OCI-LY1 (cell line): ENCODE results near the gene MYO5B.

Experiments
- EZH2 ChIP-seq: fragments of 200-600 bp; sonication (generic), shearing (Covaris generic); IDR thresholded peaks from 2 replicates; pipeline ENCODE4 v1.8.0; 2017; ENCODE audit warnings: borderline replicate concordance, mixed run types, mild to moderate bottlenecking, antibody characterized with exemption, low read length, moderate library complexity, mixed read lengths
- TF ChIP-seq, protein P1 (sequence below): fragments of 200-600 bp; sonication (generic), shearing (Covaris generic); IDR thresholded peaks from 2 replicates; pipeline ENCODE4 v1.5.1; 2017; ENCODE audit warnings: mild to moderate bottlenecking, antibody characterized with exemption, low read length, moderate library complexity, mixed read lengths

DNA sequence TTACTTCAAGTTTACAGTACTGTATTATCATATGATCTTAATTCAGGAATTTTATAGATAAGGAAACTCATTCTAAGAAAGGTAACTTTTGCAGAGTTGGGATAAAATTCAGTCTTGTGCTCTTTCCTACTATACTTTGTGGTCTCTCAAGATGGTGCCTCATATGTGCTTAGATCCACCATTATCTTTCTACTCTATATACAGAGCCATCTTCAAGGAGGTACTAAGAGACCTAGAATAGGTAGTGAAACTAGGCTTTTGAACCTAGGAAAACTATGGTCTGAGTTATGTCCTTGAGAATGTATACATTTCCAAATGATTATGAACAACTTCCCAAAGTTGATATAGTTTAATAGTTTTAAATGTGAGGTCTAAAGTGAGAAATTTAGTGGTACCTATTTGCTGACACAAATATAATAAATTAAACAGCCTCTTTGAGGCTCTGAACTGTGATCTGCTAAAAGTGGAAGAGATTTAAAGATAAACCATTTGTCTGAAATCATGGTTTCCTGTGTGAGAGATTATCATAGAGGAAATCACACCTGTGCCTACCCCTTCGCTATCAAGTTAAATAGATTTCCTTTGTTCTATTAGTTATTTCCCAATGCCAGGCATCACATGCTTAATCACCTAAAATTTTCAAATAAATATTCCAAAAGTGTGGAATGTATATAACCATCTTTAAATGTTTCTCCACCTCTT, 408.8 kb downstream of the MYO5B start:
- TF ChIP-seq, protein P1, sequence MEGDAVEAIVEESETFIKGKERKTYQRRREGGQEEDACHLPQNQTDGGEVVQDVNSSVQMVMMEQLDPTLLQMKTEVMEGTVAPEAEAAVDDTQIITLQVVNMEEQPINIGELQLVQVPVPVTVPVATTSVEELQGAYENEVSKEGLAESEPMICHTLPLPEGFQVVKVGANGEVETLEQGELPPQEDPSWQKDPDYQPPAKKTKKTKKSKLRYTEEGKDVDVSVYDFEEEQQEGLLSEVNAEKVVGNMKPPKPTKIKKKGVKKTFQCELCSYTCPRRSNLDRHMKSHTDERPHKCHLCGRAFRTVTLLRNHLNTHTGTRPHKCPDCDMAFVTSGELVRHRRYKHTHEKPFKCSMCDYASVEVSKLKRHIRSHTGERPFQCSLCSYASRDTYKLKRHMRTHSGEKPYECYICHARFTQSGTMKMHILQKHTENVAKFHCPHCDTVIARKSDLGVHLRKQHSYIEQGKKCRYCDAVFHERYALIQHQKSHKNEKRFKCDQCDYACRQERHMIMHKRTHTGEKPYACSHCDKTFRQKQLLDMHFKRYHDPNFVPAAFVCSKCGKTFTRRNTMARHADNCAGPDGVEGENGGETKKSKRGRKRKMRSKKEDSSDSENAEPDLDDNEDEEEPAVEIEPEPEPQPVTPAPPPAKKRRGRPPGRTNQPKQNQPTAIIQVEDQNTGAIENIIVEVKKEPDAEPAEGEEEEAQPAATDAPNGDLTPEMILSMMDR, result no peak
- no peak for TF ChIP-seq EZH2
